Measurements from ENCODE around the gene IGSF11.

Gene IGSF11

DNA sequence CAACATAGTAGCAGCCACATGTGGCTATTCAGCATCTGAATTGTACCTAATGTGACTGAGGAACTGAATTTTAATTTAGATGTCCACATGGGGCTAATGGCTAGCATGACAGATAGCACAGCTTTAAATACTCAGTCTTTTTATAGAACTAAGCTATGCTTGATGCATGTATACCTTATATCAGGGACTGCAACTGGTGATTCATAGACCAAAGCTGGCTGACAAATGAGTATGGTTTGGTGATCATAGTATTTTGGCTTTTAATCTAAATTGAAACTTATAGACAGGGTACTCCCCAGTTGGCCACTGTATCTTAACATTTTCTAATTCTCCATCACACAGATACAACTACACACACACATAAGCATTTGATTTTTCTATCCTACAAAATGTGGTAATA lies 83.6 kb downstream of the IGSF11 start:
- DNase-seq (ENCODE audit: low read depth in 1 of 2, low spot score in 1 of 2) = no peak

DNA sequence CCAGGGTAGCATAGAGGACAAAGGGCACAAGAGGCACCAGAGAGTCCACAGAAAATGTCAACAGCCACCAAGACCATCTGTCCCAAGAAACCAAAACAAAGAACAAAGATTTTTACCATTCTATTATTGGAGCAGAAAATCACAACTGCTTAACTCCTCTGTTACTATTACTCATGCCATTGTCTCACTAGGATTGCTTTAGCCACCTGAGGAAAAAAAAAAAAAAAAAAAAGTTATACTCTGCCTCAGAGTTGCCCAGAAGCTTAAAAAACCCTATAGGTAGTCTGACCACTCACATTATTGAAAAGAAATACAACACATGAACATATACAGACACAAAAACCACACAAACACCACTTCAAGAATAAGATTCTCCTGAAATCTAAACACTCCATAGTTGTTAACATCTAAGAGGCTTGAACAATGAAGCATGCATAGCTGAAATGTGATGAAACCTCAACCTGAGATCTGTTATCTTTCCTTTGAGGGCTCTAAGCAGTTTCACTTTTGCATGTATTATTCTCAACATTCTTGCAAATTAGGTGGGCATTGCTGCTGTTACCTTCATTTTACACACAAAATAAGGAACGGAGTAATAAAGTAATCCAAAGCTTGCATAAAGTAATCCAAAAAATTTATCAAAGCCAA lies 85.4 kb downstream of the IGSF11 start:
- no peak for DNase-seq (ENCODE audit: low read depth in 1 of 2, low spot score in 1 of 2)

DNA sequence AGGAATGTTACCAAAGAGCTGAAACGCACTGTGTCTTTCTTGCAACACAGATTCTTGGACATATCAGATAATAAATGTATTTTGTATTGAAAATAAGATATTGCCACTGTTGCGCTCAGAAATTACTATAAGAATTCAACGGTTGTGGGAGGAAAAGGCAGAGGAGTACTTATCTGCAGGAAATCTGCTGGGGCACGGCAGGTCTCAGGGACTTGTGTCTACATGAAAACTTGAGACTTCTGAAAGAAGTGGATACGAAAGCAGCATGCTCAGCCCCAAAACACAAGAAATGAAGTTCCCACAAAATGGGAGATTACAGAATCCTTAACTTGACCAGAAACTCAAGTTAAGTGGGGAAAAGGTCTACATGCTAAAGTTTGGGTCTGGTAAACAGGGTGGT lies 86.5 kb downstream of the IGSF11 start:
- no peak for DNase-seq (ENCODE audit: low read depth in 1 of 2, low spot score in 1 of 2)

DNA sequence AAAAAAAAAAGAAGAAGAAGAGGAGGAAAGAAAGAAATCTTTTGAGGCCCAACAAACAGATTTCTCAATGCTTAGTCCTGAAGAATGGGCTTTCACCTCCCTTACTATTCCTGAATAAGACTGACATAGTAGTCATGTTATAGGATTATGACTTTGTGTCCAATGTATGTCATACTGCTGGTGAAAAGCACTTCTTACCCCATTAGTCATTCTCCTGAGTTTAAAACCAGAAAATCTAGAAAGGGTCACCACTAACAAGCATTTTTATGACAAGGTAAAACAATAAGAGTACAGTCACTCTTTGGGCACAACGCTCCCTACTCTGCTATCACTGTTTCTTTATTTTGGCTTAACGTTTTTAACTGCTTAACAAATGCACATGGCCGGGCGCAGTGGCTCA lies 88.2 kb downstream of the IGSF11 start:
- DNase-seq (ENCODE audit: low read depth in 1 of 2, low spot score in 1 of 2) = no peak

DNA sequence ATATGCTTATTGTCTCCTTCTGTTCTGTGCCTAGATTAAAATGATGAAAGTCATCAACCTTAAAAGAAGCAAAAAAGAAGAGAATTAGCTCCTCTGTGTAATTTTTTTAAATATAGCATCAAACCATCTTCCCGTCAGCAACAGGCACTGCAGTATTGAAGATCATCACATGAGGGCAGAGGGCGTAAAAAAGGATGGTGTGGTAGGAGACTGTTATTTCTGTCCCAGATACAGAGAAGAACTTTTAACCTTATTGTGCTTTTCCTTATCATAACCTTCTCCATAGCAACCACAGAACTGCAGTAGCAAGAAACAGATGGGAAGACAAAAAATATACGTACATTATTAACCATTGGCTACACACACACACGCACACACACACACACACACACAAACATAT lies 88.8 kb downstream of the IGSF11 start:
- no peak for DNase-seq (ENCODE audit: low read depth in 1 of 2, low spot score in 1 of 2)

DNA sequence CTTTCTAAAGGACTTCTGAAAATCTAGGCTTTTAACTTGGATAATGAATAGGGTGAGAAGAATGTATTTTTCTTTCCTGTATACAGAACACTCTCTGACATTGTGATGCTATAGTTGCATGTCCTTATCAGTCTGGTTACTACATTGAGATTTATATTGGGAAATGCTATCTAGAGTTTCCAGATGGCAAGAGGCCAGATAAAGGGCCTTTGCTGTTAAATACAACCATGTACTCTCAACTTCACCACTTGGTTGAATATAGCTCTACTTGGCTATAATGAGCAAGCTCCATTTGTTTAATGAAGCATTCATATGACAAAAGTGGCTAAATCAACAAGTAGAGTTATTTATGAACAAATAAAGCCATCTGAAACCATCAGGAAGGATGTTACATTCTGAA lies 91.0 kb downstream of the IGSF11 start:
- DNase-seq (ENCODE audit: low read depth in 1 of 2, low spot score in 1 of 2) = no peak

DNA sequence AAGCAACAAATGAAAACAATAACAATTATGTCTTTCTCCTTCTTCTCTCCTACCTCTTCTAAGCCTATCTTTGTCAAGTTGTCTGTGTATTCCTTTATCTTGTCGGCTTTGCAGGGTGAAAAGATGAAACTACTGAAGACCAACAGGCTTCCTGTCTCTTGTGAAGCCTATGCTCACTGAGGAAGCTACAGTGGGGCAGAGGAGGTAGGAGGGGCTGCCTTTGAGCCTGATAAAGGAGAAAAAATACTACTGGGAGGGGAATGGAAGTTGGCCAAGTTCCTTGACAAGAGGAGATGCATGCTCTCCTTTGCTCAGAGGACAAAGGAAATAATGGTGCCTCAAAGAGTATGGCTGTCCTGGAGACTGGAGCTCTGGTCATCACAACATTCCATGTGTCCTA lies 92.0 kb downstream of the IGSF11 start:
- DNase-seq (ENCODE audit: low read depth in 1 of 2, low spot score in 1 of 2) = no peak

DNA sequence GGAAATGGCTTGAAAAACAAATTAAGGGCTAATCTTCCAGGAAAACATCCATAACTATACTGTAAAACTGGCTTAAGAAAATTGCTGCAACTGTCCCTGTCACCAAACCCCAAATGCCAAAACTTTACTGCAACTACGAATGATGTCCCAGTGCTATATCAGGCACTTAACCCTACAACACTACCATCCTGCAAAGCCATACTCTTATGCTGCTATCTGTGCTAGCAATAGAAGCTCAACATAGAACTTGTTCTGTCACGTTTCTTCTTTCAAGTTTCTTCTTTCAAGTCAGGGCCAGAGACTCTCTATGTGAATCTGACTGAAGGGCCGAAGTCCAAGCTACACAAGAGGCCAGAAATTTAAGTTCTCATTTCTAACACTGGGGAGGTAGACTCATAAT lies 92.5 kb downstream of the IGSF11 start:
- DNase-seq (ENCODE audit: low read depth in 1 of 2, low spot score in 1 of 2) = no peak

DNA sequence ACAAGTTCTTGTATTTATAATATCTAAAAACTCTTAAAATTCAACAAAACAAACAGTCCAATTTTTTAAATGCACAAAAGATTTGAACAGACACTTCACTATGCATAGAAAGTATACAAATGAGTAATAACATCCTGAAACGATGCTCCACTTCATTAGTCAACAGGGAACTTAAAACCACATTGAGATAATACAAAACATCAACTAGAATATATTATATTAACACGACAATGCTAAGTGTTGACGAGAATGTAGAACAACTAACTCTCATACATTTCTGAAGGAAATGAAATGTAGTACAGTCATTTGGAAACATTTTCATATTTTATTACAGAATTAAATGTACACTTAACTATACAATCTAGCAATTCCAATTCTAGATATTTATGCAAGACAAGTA lies 93.4 kb downstream of the IGSF11 start:
- DNase-seq (ENCODE audit: low read depth in 1 of 2, low spot score in 1 of 2) = no peak

DNA sequence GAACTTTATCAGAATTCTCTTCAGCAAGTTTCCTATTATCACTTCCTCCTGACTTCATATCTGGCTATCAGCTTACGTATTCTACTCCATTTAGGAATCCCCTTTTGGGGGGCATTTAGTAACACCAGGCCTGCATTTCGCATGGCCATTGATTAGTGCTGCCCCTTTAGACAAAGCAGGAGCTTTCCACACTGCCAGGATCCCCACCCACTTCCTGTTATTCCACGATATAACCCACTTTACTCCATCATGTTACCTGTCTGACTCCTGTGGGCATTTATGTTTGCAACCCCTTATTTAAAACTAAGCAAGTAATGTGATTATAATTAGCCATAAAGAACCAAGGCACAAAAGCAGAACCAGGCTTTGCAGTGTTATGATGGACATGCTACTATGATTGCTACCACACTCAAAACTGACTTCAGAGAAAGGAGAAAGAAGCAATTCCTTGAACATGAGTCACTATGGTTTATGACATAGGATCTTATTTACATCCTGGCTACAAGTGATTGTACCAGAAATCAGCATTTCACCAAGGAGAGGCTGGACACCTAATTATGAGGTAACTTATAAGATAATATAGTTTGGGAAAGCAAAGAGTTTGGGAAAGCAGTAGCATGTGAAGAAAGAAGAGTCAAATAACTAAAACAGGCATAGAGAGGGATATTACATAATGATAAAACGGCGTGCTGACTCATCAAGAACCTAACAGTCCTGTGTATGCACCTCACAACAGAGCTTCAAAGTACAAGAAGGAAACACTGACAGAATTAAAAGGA lies 96.3 kb downstream of the IGSF11 start:
- no peak for DNase-seq (ENCODE audit: low read depth in 1 of 2, low spot score in 1 of 2)

DNA sequence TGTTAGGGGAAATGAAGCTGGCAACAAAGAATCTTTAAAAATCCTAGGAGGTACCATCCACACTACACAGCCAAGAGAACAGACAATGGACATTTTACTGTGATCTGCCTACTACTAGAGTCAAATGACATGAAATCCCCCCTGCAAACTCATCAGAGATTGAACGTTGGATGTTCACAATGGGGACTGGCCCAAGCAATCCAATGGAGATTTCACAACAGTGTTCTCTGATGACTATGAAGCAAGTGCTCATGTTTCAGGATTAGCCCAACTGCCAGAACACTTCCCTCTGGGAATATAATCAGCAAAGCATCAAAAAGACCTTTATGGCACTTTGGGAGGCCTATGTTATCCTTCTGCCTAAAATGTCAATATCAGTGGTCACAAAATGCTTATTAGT lies 97.8 kb downstream of the IGSF11 start:
- DNase-seq (ENCODE audit: low read depth in 1 of 2, low spot score in 1 of 2) = no peak

DNA sequence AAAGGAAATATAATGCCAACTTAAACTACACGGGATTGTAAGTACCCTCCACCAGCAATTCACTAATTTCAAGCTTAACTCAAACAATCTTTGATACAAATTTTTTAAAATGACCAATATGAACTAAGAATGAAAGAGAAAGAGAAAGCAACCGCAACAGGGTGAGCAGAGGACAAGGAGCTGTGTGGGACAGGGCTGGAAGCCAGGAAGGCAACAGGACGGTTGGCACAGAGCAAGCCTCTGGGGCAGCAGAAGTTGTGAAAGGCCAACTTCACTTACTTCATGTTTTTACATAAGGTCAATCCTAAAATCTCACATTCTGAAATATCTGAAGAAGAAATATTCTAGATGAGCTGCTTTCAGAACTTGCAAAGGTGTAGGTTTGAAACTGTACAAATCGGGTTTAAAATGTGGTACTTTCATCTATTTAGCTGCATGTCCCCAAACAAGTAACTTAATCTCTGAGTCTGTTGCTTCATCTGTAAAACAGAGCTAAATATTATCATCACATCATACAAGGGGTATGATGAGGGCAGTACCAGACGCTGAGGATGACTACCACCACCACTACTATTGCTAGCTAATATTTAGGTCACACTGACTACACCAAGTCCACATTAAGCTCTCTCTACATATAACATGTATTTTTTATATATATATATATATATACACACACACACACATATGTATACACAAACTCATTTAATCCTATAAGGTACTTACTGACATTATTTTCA lies 101.7 kb downstream of the IGSF11 start:
- no peak for DNase-seq (ENCODE audit: low read depth in 1 of 2, low spot score in 1 of 2)

DNA sequence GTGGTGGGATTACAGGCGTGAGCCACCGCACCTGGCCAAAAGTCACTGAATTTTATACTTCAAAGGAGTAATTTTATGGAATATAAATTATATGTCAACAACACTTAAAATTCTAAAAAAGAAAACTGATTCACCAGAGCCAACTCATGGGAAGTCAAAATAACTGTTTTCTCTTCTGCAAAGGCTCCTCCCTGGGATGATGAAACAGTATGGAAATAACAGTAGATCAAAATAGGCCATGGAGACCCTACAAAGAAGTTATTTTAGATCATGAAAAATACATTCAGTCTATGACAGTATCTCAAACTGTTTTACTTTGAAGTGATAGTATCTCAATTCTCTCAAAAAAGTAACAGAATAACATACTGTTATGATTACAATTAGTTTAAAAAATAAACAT lies 102.7 kb downstream of the IGSF11 start:
- no peak for DNase-seq (ENCODE audit: low read depth in 1 of 2, low spot score in 1 of 2)

DNA sequence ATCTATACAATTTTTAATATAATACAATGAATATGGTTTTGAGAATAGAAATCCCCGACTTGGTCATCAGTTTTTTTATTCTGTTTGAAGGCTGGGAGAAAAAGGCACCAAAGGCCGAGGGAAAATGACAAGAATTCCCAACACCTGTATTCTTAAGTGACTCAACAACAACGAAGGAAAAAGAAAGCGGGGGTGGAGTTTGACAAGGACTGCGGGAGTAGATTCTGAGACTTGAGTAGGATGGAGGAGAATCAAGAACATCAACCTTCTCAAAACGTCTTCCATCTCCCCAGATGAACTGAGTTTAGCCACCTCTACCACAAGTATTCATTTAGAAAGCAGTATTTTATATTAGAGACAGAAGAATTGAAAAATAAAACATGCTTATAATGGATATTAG lies 107.2 kb downstream of the IGSF11 start:
- DNase-seq (ENCODE audit: low read depth in 1 of 2, low spot score in 1 of 2) = no peak

DNA sequence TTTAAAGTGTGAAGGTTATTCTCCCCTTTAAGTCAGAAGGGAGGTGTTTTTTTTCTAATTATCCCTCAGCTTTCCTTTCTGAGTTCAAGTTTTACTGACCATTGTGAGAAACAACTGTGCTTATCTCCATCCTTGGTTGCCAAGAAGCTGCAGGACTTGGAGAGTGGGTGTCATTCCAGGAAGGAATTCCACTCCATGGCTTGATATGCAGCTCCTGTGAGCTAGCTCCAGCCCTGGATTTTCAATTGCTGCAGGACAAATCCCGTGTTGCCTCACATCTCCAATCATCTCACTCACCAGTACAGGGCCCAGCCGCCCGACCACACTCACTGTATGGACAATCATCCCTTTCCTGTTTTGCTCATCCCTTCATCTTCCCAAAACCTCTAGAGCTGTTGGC lies 122.5 kb downstream of the IGSF11 start:
- no peak for DNase-seq (ENCODE audit: low read depth in 1 of 2, low spot score in 1 of 2)

DNA sequence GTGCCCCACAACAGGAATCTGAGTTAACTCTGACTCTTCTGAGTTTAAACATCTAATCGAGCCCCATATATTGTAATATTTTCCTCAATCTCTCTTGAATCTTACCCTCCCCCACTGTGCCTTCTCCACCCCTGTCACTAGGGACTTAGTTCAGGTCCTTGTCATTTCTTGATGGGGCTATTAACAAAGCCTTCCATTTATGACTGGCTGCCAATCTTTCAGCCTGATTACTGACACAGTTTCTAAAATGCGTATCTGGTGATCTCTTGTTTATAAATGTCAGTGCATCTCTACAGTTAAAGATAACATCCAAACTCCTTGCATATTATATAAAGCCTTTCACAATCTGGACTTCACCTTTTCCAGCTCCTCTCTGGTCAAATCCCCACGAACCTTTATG lies 124.3 kb downstream of the IGSF11 start:
- no peak for DNase-seq (ENCODE audit: low read depth in 1 of 2, low spot score in 1 of 2)

DNA sequence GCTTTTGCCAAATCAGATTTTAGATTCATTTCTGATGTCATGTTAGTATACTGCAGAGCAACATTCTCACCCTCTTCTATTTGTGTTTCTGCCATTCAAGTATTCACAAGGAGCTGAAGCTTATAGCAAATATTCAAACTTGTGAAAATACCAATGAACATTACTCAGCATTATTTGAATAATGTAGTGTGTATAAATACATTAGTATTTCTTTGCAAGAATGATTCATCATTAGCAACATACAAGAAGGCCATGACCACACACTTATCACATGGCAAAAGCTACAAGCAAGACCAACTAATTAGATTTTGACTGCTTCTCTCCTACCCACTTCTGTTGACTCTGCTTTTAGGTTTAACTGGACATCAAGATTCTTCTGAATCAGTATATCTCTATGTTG lies 124.9 kb downstream of the IGSF11 start:
- DNase-seq (ENCODE audit: low read depth in 1 of 2, low spot score in 1 of 2) = no peak

DNA sequence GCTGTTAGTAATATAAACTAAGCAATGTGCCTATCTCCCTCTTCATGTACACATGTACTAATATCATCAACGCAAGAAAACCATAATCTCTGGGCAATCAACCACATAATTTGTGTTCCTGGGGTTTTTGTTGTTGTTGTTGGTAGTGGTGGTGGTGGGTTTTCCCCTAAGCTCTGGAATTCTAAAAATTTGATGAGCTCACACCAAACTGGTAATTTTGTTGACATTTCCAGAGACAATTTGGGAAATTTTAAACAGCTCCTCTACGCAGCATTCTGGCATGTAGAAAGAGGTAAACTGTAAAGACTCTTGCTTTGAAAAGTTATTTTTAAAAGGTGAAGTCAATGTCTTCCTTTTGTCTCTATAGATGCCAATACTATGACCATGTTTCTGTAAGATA lies 126.7 kb downstream of the IGSF11 start:
- DNase-seq (ENCODE audit: low read depth in 1 of 2, low spot score in 1 of 2) = no peak

DNA sequence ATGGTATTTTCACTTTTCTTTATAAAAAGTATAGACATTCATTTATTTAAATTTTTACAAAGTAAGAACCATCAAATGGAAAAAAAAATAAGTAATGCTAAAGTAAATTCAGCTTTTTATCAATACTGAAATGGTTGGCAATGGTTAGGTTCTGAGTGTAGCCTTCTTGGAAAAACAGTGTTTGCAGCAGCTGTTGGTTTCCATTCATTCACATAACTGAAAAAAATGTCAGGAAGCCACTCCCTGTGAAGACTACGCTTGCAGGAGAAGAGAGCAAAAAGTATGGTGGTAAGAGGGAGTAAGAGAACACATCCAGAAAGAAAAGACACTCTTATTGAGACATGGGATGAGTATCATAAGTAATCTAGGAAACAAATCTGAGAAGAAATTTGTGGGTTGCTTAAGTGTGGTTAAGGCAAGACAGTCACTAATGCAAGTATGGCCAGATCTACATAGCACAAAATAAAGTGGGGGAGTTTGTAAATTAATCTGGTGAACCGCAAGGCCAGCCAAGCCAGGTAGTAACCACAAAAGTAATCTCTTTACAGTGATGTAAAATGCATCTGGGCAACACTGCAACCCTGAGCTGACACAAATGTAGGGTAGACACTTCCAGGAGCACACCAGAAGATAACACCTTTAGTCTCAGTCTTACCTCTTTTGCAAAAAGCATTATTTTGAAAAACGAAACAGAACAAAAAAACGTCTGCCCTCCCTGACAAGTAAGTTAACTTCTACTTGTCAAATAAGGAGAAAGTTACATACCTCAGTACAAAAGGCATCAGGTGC lies 133.7 kb downstream of the IGSF11 start:
- no peak for DNase-seq (ENCODE audit: low read depth in 1 of 2, low spot score in 1 of 2)

DNA sequence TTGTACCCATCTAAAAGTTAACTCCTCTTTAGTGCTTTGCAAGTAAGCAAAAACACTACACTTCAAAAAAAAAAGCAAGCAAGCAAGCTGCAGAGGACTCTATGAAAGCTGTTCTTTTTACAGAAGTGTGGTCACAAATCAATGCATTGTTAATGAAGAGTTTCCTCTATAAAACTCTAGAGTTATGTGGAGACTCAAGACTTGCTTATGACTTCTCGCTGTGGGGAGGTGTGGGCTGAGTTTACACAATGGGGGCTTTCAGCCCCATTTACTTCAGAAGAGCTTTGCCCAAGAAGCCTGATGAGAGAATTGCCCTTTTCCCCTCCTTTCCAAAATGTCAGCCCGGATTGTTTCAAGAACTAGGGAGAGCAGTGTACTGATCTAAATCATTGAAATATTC lies 144.4 kb downstream of the IGSF11 start:
- DNase-seq (ENCODE audit: low read depth in 1 of 2, low spot score in 1 of 2) = no peak

DNA sequence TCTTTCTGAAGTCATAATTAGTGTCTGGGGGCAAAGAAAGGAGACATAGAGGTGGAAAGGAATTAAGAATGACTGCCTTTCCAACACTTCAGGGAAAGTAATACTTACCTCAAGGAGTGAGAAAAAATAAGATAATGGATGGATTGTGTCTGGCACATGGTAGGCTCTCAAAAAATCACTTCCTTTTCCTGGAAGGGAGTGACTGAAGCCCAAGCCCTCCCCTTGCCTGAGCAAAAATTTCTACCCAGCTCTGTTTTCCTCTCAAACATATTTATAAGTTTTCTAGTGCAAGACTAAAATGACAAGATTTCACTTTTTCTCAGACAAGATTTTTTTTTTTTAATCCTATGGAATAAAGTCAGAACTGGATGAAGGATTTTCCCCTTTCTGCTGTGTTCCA lies 145.0 kb downstream of the IGSF11 start:
- DNase-seq (ENCODE audit: low read depth in 1 of 2, low spot score in 1 of 2) = no peak

DNA sequence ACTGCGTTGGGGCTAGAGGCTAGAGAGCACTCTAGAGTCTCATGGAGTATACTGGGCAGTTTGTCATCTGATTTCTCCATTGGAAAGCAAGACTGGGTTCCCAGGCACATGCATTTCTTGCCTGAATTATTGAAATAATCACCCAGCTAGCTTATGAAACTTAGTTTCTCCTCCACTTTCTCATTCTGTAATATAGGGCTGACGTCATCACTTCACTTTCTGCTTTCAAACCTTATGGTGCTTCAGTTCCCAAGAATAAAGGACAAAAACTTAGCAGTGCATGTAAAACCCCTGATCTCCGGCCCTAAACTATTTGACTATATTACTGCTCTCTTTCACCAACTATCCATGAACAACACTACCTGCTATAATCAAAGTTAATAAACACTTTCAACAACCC lies 147.9 kb downstream of the IGSF11 start:
- no peak for DNase-seq (ENCODE audit: low read depth in 1 of 2, low spot score in 1 of 2)

Measured in activated T-helper 1 cell treated with anti-CD3 and anti-CD28 coated beads, Interleukin-2, amount 50 U/mL, for 16 hours (primary cell).